ENCODE data around the gene CTDP1.

DNA sequence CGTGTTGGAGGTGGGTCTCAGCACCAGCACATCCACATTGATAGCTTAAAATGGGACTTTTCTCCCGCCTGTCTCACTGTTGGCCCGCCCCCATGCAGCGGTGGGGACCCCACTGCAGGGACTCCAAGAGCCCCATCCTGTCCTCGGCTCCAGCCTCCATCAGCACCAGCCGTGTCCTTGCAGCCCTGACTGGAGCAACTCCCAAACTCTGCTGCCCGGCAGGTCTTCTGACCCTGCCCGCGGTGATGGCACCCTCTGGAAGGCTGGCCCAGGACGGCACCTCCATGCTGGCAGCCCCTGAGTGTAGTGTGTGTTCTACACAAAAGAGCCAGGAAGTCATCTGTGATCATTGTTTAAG, 76.5 kb downstream of the CTDP1 start:
- TF ChIP-seq, protein P1, sequence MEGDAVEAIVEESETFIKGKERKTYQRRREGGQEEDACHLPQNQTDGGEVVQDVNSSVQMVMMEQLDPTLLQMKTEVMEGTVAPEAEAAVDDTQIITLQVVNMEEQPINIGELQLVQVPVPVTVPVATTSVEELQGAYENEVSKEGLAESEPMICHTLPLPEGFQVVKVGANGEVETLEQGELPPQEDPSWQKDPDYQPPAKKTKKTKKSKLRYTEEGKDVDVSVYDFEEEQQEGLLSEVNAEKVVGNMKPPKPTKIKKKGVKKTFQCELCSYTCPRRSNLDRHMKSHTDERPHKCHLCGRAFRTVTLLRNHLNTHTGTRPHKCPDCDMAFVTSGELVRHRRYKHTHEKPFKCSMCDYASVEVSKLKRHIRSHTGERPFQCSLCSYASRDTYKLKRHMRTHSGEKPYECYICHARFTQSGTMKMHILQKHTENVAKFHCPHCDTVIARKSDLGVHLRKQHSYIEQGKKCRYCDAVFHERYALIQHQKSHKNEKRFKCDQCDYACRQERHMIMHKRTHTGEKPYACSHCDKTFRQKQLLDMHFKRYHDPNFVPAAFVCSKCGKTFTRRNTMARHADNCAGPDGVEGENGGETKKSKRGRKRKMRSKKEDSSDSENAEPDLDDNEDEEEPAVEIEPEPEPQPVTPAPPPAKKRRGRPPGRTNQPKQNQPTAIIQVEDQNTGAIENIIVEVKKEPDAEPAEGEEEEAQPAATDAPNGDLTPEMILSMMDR (IDR thresholded peaks at IDR 0.05), result no peak
- no peak for TF ChIP-seq POLR2A (IDR thresholded peaks at IDR 0.05)

All from gastroesophageal sphincter (tissue), 3 donors.